HG03571 (cell line): ENCODE data around the gene PYURF.
A peak's percentile ranks its signal among the peaks of the same experiment; 100 is the strongest.
"Not testable (repeated sequence)": the region's sequence is repeated elsewhere in the genome, so short reads cannot be mapped to it uniquely, and the experiment has no call there.

Experiments used
- ATAC-seq: cut with Tn5 transposase; IDR thresholded peaks from one replicate; pipeline ENCODE4 v1.9.1; 2021; ENCODE audit not compliant: unreplicated experiment

Gene PYURF, protein sequence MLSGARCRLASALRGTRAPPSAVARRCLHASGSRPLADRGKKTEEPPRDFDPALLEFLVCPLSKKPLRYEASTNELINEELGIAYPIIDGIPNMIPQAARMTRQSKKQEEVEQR

DNA sequence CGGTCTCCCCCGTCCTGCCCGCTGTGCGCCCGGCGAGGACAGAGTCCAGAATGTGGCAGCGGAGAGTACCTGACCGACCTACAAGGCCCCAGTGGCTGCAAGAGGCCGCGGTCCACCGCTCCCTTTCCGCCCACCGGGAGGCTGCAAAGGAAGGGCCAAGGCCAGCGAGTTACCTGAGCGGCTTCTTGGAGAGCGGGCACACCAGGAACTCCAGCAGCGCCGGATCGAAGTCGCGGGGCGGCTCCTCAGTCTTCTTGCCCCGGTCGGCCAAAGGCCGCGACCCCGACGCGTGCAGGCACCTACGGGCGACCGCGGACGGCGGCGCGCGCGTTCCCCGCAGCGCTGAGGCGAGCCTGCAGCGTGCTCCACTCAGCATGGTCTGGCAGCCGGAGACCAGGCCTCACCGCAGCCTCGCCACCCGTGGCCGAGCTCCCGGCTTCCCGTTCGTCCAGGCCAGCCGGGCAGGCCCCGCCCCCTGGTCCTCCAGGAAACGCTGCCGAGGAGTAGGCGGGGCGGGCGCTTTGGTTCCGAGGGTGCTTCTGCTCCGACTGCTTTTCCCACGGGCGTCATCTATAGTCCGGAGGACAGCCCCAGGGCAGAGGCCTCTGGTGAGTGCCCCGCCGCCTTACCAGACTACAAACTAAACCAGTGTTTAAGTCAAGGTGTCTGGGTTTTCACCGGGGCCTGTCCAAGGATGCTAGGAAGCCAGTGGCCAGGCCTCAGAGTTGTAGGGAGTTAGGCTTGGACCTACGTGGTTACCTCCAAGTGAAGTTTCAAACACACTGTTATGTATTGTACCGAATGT lies at the start of gene PYURF:
TSS of gene PYURF (minus strand) at position 452 of the 805 bp plus-strand sequence. CDS start at position 376, 76 bp downstream.
- peak; percentile 88 for ATAC-seq

DNA sequence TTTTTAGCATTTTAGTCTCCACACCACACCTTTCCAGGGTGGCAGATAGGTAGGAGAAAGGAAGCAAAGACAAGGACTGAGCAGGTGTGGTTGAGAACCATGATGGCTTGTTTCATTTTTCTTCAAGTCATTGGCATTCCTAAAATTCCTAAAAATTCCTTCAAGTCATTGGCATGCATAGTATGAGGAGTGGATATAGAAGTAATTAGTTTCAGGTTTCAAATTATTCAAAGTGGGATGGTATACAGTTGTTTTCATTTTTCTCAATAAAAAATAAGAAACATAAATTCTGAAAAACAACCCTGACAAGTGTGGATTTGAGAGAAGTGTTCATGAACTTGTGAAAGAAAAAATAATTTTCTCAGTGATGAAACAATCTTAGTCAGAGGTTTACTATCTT lies 46.4 kb upstream of the PYURF start:
- no peak for ATAC-seq

DNA sequence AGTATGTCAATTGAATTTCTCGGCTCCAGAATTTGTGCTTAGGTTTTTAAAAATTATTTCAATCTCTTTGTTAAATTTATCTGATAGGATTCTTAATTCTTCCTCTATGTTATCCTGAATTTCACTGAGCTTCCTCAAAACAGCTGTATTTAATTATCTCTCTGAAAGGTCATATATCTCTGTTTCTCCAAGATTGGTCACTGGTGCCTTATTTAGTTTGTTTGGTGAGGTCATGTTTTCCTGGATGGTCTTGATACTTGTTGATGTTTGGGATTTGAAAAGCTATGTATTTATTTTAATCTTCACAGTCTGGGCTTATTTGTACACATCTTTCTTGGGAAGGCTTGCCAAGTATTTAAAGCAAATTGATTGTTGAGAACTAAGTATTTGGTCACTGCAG lies 44.0 kb upstream of the PYURF start:
- ATAC-seq: no peak

DNA sequence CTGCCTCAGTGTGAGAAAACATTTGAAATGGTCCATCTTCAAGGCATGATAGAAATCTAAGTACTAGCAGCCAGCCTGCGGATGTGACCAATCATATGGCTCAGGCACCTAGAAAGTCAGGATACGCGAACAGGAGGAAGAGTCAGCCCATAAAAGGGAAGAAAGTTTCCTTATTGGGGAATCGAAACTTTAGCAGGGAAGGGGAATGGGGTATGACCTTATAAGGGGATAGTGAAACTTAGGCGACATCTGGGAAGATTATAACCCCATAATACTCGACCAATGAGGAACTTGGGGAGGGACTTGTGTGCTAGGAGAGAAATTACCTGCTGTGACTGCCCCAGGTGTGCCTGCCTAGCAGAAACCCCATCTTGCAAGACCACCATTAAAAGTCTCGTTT lies 26.2 kb upstream of the PYURF start:
- no peak for ATAC-seq

DNA sequence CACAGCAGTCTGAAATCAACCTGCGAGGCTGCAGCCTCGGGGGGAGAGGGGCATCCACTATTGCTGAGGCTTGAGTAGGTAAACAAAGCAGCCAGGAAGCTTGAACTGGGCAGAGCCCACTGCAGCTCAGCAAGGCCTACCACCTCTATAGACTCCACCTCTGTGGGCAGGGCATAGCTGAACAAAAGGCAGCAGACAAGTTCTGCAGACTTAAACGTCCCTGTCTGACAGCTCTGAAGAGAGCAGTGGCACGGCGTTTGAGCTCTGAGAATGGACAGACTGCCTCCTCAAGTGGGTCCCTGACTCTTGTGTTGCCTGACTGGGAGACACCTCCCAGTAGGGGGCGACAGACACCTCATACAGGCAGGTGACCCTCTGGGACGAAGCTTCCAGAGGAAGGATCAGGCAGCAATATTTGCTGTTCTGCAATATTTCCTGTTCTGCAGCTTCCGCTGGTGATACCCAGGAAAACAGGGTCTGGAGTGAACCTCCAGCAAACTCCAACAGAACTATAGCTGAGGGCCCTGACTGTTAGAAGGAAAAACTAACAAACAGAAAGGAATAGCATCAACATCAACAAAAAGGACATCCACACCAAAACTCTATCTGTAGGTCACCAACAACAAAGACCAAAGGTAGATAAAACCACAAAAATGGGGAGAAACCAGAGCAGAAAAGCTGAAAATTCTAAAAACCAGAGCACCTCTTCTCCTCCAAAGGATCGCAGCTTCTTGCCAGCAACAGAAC lies 15.9 kb upstream of the PYURF start:
- not testable (repeated sequence) for ATAC-seq

DNA sequence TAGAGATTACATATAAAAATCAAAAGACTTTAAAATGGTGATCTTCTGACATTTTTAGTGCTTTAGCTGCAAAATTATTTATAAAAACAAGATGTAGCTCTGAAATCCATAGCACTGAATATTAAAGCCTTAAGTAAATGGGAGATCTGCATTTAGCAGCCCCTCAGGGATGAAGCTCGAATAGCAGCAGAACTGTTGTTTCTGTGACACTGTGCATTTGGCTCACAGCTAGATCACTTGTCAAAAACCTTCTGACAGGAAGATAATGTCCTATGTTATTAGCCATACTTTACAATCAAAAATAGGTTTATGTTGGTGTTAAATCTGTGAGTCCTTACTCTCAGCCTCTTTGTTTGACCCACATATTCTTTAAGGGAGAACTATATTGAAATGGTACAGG lies 14.1 kb upstream of the PYURF start:
- no peak for ATAC-seq

DNA sequence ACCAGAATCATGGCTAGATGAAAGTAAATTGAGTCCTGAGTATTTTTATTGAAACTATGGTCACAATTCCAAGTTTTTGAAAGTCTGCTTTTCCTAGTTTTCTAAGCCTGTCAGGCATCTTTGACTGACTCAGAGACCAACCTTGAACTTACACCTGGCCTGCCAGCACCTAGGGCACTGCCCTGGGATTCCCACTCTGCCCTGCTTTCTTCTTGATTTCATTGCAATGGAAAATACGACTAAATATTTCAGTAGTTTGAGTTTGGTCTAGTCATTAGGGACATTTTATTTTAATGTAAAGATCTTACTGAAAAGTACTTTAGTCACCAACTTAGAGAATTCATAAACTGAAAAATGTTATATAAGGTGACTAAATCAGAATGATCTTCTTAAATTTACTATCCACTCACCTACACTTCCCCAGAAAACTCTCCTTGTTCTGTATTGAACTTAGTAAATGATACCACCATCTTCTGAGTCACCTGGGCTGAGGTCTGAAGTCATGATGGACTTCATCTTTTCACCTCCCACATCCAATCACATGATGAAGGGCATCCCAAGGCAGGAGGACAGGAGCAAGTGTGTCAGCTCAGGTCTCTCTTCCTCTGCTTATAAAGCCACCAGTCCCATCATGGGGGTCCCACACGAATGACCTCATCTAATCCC lies 11.6 kb upstream of the PYURF start:
- no peak for ATAC-seq

DNA sequence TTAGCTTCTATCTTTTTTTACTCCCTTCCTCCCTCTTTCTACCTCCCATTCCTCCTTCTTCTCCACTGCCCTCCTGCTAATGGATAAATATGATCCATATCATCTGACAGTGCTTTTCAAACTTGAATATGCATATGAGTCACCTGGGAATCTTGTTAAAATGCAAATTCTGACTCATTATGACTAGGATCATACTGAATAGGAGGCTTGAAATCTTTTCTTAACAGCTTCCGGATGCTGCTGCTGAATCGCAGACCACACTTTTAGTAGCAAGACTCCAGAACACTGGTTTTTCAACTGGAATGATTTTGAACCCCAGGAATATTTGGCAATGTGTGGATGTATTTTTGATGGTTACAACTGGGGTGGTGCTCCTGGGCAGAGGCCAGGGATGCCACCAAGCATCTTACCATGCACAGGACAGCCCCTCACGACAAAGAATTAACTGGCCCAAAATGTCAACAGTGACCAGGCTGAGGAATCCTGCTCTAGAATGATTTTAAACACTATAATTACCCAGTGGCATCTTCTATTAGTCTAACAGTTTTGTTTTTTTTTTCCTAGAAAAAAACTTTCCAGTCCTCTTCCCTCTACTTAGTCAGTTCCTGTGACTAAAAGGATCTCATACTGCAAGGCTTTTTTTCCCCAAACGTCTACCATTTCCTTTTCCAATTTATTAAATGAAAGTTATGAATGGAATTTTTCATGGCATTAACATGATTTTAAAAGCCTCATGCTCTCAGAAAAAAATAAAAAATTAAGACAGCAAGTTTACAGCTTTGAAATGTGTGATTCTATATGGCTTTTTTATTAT lies 10.6 kb upstream of the PYURF start:
- ATAC-seq: no peak

DNA sequence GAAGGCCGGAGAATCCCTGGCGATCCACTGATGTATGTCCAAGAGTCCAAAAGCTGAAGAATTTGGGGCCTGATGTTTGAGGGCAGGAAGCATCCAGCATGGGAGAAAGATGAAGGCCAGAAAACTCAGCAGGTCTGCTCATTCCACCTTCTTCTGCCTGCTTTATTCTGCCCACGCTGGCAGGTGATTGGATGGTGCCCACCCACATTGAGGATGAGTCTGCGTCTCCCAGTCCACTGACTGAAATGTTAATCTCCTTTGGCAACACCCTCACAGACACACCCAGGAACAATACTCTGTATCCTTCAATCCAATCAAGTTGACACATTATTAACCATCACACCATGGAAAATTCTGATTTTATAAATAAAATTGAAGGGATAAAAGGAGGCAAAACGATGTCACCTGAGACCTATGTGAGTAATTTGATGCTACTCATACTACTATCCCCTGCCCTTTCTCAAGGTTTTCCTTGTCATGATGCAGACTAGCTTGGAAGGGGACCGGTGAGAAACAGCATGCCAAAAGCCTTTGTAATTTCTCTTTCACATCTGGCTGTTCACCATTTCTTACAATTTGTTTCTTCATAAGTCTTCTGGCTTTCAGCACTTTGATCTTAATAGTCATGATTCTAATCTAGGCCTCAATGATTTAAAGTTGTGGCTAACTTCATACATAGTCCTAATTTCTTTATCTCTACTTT lies 9.7 kb upstream of the PYURF start:
- ATAC-seq: no peak

DNA sequence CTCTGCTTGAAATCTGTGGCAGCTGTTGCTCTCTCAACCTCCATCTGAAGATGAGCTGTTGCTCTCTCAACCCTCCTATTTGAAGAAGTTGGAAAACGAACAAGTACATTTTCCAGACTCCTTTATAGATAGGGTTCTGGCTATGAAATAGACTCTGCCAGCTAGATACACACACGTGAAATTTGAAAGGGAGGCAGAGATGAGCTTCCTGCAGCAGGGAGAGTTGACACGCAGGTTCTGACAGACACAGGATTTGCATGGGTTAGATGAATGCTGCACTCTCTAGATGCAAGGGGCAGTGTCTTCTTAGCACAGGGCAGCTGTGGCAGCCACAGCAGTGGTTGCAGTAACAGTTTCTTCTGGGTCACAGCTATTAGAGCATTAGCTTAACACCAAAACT lies 8.0 kb upstream of the PYURF start:
- no peak for ATAC-seq

DNA sequence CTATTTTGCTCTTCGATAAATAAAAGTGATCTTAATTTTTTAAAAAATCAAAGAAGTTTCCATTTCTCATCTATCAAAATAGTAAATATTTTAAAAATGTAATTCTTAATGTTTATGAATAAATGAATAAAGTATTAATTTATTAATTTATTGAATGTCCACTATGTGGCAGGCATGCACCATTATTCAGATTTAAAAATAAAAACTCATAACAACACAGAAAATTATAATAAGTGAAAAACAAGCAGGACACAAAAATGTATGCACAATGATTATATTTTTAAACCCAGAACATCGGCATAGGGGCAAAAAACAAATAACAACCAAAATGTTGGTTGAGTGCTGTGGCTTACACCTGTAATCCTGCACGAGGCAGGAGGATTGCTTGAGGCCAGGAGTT lies 5.3 kb upstream of the PYURF start:
- ATAC-seq: no peak

DNA sequence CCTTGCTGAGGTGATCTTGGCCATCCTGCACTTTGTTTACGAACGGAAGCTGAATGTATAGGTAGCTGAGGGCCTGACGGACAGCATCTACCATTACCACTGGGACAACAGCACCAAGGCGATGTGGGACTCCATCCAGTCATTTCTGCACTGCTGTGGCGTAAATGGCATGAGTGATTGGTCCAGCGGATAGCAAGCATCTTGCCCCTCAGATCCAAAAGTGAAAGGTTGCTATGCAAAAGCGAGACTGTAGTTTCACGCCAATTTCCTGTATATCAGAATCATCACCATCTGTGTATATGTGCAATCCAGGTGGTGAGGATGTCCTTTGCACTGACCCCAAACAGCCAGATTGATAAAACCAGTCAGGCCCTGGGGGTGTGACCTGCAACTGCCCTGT lies 4.2 kb upstream of the PYURF start:
- ATAC-seq: peak; percentile 27

DNA sequence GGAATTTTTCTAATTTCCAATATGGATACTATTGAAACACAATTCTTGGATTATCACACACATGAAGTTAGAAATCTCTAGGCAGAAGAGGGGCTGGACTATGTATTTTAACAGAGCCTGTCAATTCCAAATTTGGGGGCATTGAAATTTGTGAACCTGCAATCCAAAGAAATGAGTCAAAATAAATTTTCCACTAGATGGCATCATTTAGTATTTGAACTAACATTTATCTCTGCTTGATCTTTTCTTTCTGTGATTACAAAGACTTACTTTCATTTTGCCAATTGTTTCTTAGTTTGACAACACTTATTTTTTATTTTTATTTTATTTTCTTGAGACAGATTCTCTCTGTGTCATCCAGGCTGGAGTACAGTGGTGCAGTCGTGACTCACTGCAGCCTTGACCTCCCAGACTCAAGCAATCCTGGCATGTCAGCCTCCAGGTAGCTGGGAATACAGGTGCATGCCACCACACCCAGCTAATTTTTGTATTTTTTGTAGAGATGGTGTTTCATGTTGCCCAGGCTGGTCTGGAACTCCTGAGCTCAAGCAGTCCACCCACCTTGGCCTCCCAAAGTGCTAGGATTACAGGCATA lies 2.7 kb upstream of the PYURF start:
- ATAC-seq: no peak

DNA sequence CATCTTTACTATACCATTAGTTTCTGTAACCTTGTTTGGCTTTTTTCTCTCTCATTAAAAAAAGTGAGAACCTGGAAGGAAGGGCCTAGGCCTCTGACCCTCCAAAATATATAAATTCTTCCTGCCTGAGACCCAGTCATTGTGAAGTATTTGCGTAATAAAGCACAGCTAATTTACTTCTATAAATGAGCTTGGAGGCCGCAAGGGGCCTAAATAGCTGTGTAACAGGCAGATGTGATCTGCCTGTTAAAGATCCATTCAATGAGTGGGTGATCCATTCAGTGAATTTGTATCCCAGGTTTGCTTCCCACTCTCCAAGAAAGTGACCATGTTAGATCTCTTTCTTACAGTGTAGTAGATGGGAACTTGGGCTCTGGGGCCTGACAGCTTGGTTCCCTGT lies 595 bp upstream of the PYURF start:
- ATAC-seq: no peak

DNA sequence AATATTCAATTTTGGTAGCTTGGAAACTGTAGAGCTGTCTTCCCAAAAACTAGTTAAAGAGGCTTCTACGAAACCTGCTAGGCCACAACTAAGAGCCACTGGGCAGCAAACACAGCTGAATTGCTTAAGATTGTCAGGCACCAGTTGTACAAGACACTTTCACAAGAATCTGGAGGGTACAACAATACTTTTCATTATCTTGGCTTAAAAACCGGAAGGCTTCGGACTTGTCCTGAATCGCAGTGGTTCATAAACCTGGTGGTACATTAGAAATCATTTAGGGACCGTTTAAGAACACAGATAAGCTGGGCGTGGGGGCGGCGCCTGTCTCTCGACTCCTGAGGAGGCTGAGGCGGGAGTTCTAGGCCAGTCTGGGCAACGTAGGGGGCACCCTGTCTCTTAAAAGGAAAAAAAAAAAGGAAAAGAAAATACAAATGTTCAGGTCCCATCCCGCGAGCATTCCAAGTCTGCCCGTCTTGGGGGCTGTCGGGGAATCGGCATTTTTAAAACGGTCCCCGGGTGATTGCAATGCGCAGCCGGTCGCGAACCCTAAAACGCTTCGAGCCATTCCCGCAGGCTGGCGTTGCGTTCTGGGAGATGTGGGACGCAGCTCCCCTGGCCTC lies 763 bp downstream of the PYURF start:
- ATAC-seq: no peak

DNA sequence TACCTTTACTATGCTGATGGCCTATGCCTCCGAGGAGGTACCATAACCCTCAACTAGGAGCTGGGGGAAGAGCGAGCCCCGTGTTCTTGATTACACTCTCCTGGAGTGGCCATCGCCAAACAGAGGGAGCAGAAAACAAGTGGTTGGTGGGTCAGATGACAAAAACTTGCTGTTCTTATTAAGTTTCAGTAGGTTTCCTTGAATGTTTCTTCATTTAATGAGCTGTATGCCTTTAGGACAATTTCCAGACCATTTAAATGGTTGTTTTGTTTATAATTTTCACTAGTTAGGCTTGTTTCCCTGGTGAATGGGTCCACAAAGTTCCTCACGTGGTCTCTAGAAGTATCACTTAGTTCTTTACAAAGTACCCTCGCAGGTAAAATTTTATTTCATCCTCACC lies 4.7 kb downstream of the PYURF start:
- no peak for ATAC-seq

DNA sequence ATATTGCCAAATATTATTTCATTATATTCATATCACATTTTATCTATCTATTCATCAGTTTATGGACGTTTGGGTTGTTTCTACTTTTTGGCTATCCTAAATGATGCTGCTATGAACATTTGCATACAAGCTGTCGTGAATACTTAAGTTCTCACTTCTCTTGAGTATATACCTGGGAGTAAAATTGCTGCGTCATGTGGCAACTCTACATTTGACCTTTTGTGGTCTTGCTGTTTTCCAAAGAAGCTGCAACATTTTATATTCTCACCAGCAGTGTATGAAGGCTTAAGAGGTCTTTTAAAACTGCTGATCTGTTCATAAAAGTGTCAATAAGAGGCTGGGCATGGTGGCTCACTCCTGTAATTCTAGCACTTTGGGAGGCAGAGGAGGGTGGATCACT lies 5.8 kb downstream of the PYURF start:
- no peak for ATAC-seq

DNA sequence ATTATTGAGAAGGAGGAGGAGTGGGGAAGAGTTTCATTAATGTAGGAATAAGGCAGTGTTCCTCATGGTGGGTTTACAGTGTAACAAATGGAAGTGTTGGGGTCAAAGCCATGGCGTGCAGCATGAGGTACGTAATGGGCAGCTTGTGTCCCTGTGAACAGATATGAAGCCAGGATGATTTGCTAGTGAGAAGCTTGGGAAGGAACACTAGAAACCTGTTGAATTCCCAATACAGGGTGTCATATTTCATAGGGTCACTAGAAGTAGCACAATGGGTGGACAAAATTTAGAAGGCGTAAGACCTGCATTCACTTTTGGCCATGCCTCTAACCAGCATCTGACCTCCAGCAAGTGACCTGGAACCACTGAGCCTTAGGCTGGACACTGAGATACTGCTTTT lies 6.8 kb downstream of the PYURF start:
- no peak for ATAC-seq
